Measurements from ENCODE around the gene TMEM158. TPM values are rescaled to one million over a fixed set of nuclear protein-coding genes. Genes with fewer than 3 reads are reported as not detected.

TMEM158 gene
- polyA plus RNA-seq, 3 donors = 0.56 to 2.6 (median 1.2) TPM

DNA sequence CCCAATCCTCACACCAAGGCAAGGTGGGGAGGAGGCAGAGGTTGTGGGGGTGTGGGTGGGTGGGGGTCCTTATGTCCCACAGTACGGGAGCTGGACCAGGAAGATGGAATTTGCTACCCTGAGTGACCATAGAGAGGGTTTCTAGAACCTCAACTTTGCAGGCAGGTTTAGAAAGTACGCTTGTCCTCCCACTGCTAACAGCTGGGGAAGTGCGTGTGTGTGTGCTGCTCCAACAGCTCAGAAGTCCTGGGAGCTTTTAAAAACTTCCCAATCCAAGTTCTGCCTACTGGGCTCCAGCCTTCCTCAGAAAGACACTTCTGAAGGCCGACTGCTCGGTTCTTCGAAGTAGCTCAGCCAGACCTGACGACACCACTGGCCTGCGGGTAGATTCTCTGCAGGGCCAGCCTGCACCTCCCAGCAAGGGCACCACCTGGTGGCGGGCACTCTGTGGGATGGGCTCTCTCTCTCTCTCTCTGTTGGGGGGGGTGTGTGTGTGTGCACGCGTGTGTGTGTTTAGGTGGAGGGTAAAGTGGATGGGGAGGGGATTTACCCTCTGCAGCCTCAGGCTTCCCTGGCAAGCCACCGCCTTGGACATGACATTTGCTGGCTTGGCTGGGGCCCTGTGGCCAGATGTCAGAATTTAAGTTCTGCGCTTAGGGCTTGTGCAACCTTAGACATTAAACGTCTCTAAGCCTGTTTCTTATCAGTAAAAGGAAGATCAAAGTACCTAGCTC lies 15.6 kb downstream of the TMEM158 start:
- no peak overlapping the region for H3K27ac ChIP-seq (ENCODE audit: low read depth, low read length)
- 16 to 23% (median 17%) methylated on average over 14 of the region's 14 CpGs for WGBS, 3 donors

DNA sequence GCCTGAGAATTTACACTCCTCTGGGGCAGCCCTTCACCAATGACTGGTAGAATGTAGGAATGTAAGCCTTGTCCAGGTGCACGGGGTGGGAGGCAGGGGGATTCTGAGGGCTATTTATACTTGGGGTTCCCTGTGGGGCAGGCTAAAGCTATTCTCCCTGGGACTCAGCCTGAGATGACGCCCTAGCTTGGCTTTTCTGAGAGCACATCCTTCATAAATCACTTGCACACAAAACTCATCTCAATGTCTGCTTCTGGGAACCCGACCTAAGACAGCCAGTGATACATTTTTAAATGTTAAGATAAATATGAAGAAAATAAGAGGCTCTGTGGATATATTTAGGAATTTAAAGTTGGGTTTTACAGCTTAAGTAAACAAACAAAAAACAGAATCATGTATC lies 16.6 kb downstream of the TMEM158 start:
- no peak overlapping the region for H3K27ac ChIP-seq (ENCODE audit: low read depth, low read length)
- WGBS, 3 donors = 67 to 80% (median 74%) methylated on average over 3 of the region's 3 CpGs

DNA sequence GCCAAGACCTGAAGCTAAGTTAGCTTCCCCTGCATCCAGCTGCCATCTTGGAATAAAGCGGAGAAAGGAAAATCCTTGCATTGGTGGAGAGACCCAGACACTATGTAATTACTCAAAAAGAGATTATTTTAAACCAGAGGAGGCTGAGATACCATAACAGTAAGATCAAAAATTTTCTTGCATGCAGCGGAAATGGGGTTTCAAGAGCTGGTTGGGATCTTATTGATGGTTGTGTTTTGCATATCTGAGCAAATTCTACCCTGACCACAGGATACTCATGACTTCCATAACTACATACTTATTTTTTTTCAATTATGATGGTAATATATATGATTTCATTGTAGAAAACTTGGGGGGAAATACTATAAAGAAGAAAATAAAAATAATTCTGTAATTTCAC lies 17.5 kb downstream of the TMEM158 start:
- no peak overlapping the region for H3K27ac ChIP-seq (ENCODE audit: low read depth, low read length)
- WGBS, 3 donors = 92 to 95% (median 95%) methylated on average over 2 of the region's 2 CpGs

- no peak overlapping the region for H3K27ac ChIP-seq (ENCODE audit: low read depth, low read length)
- 65 to 80% (median 77%) methylated on average over 4 of the region's 4 CpGs for WGBS, 3 donors
These were observed 18.6 kb downstream of the TMEM158 start for GRCh38 chr3:45207446-45207845.

GRCh38 chr3:45205126-45205525 lies 21.0 kb downstream of the TMEM158 start:
- H3K27ac ChIP-seq (ENCODE audit: low read depth, low read length) = no peak overlapping the region

- 31 to 67% (median 36%) methylated on average over 3 of the region's 3 CpGs for WGBS, 3 donors
- H3K27ac ChIP-seq (ENCODE audit: low read depth, low read length) = no peak overlapping the region
These were observed 22.0 kb downstream of the TMEM158 start for GRCh38 chr3:45204136-45204535.

DNA sequence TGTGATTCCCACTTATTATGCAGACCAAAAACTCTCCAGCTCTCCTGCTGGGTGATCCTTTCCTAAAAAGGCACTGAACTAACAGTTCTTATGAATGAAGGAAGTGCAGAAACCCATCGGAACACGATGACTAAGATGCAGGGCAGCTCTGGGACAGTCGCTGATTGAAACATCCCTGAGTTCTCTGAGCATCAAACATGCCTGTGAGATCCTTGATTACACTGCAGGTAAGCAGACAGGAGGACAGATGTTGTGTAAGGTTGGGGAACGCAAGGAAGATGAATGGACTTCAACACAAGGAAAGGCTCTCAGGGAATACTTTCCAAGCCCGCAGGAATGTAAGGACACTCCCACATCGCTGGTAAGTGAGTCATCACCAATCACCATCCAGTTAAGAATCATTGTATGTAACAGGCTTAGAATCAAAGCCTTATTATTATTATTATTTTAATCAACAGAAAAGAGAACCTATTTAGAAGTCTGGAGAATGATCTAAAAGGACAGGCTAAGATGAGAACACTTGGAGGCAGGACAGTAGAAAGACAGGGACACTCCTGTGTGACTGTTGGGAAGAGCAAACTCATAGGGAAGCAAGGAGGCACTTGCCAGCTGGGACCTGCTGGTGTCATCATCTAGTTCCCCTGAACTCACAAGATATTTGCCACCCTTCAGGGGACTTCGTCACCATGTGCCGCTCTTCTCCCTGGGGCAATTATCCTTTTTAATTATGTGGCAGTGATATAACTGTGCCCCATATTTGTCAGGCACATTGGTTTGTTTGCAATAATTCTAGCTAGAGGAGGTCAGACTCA lies 26.0 kb downstream of the TMEM158 start:
- 62 to 70% (median 67%) methylated on average over 8 of the region's 8 CpGs for WGBS, 3 donors
- no peak overlapping the region for H3K27ac ChIP-seq (ENCODE audit: low read depth, low read length)

GRCh38 chr3:45198264-45199260 lies 27.5 kb downstream of the TMEM158 start:
- 75 to 85% (median 76%) methylated on average over 5 of the region's 5 CpGs for WGBS, 3 donors
- no peak overlapping the region for H3K27ac ChIP-seq (ENCODE audit: low read depth, low read length)

DNA sequence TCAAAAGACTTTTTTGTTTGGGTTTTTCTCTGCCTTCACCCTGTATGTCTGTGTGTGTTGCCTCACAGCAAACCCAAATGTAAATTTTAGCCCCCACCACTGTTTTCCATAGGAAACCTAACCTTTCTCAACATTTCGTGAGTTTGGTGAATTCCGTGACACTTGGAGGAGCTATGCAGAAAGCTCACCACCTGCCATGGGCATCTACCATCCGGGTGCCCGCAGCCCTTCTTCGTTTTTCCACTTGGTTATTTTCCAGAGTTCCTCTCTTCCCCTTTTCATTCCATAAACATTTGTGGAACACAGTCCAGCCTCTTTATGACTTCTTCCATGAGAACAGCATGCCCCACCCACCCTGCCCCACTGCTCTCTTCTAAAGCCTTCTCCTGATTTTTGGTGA lies 31.3 kb downstream of the TMEM158 start:
- WGBS, 3 donors = 88 to 93% (median 90%) methylated on average over 5 of the region's 5 CpGs

GRCh38 chr3:45191924-45192417 lies 34.1 kb downstream of the TMEM158 start:
- no peak overlapping the region for H3K27ac ChIP-seq (ENCODE audit: low read depth, low read length)
- WGBS, 3 donors = 40 to 76% (median 67%) methylated on average over 3 of the region's 3 CpGs

More for the DNA sequence above, 31.3 kb downstream of the TMEM158 start:
- H3K27ac ChIP-seq (ENCODE audit: low read depth, low read length) = no peak overlapping the region

- no peak overlapping the region for H3K27ac ChIP-seq (ENCODE audit: low read depth, low read length)
- 86 to 93% (median 90%) methylated on average over 4 of the region's 4 CpGs for WGBS, 3 donors
These were observed 34.7 kb downstream of the TMEM158 start for GRCh38 chr3:45191424-45191823.

- 67 to 78% (median 75%) methylated on average over 8 of the region's 8 CpGs for WGBS, 3 donors
- H3K27ac ChIP-seq (ENCODE audit: low read depth, low read length) = no peak overlapping the region
These were observed 37.1 kb downstream of the TMEM158 start for GRCh38 chr3:45188719-45189659.

DNA sequence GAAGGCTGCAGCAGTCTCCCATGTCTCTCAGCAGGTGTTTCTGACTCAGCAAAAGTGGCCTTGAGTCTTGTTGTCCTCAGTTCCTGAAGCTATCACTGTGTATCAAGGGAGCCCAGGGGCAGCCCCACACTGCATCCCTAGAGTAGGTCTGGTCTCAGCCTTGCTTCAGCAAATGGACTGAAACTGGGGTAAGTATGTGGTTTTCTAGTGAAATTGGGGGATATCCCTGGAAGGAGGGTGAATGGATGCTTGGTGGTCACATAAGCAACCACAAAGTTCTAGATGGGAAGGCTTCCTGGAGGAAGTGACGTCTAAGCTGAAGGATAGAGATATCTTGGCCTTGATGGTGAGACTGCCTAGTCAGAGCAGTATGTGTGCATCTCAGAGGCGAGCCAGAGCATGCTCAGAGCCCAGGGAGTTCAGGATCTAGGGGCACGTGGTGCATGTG lies 38.4 kb downstream of the TMEM158 start:
- 64 to 74% (median 65%) methylated on average over 3 of the region's 3 CpGs for WGBS, 3 donors
- no peak overlapping the region for H3K27ac ChIP-seq (ENCODE audit: low read depth, low read length)

DNA sequence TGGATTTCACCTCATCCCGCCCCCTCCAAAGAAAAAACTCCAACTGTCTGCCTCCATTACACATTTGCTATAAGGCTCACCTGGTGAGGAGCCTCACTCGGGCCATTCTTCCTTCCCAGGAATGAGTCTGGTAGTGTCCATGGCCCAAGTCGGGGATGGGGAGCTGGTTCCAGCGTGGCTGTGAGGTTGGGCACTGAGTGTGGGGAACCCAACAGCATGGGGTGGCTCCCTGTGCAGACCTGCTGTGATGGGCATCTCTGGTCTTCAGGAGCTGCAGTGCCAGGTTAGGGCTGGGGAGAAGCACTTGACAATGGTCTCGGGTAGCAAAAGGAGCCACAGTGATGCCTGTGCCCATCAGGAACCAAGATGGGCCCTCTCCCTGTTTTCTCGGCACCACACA lies 39.2 kb downstream of the TMEM158 start:
- H3K27ac ChIP-seq (ENCODE audit: low read depth, low read length) = no peak overlapping the region
- 92 to 93% (median 93%) methylated on average over 6 of the region's 6 CpGs for WGBS, 3 donors

DNA sequence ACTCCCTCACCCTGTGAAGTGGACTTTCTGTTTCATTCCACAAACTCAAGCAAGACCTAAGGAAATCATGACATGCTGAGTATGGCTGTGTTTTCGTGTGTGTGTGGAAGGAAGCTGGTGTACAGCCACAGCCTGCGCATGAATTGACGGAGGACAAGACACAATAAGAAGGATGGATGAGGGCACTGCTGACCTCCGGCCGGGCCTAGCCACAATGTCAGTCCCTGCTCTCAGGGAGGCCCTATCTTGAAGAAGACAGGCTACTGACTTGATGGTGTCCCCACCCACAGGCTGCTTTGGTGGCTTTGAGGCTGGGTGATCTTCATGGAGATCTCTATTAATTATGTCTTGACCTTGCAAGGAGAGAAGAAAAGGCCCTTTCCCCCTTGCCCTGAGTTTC lies 40.6 kb downstream of the TMEM158 start:
- WGBS, 3 donors = 86 to 92% (median 91%) methylated on average over 5 of the region's 5 CpGs

DNA sequence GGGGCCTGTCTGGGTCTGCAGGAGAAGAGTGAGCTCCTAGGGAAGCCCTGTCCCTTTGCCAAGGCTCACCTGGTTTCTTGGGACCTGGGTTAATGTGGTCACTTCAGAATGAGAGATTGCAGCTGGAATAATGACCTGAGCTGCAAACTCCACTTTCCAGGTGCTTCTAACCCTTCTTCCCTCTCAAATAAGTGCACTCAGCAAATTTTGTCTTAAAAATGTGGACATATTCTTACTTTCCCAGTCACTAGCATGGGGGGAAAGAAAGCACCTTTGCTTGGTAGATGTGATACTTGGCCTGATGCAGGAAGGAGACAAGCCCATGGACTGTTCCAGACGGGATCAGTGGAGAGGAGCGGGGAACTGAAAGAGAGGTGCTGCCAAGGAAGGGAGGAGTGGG lies 41.0 kb downstream of the TMEM158 start:
- 80 to 92% (median 90%) methylated on average over 2 of the region's 2 CpGs for WGBS, 3 donors
- no peak overlapping the region for H3K27ac ChIP-seq (ENCODE audit: low read depth, low read length)

More for the DNA sequence above, 40.6 kb downstream of the TMEM158 start:
- H3K27ac ChIP-seq (ENCODE audit: low read depth, low read length) = no peak overlapping the region

DNA sequence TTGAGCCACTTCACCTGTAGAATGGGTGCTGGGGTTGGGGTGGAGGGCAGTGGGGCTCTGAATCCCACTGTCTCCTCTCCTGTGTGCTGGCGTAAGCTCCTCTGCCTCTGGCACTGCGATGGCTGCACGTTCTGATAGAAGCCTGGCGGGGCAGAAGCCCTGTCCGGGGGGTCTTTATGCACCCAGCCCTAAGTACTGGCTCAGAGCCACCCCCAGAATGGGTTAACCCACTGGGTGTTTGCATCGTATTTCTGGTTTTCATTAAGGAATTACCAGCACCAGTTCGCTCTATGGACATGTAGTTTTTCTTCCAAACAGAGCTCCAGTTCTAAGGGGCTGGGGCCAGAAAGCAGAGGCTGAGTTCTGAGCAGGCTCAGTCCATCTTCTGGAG lies 42.2 kb downstream of the TMEM158 start:
- 81 to 91% (median 86%) methylated on average over 7 of the region's 7 CpGs for WGBS, 3 donors
- H3K27ac ChIP-seq (ENCODE audit: low read depth, low read length) = no peak overlapping the region
